ENCODE results near the gene SAP30BP. TPM values are rescaled to one million over a fixed set of nuclear protein-coding genes. Genes with fewer than 3 reads are reported as not detected.

Gene SAP30BP
- total RNA-seq, 1 experiment from 2014 or later: 80.3 TPM

- Histone ChIP-seq H3K4me3 (no peak overlapping the region), H3K9me2 (ENCODE audit: insufficient read depth) (no peaks in the 10 kb centered on the region), H3K4me2 (peak overlapping the region; percentile 66), H3K4me1 (replicated peaks; ENCODE audit: insufficient read depth) (peaks cover 41% of the 10 kb centered on the region), H3K27ac (no peak overlapping the region), H3F3A (ENCODE audit: insufficient read depth, low read depth) (peaks cover 13% of the 10 kb centered on the region), H2AFZ (no peak overlapping the region), H3K27me3 (ENCODE audit: insufficient read depth, low read depth) (no peaks in the 10 kb centered on the region), H3K9me3 (ENCODE audit: insufficient read depth, low read depth) (no peaks in the 10 kb centered on the region), H3K79me2 (ENCODE audit: low read depth) (no peaks in the 10 kb centered on the region), H3K36me3 (ENCODE audit: low read depth) (no peaks in the 10 kb centered on the region), H4K20me1 (ENCODE audit: insufficient read depth) (no peaks in the 10 kb centered on the region)
- ChIA-PET POLR2A (ENCODE audit: unreplicated experiment) (interaction anchor here (0.5 kb wide), 1 partner anchor 644 kb away, joined by 3 read pairs; no protein-coding TSS in a partner anchor), CTCF (interaction anchor here (0.8 to 1.5 kb wide), 2 partner anchors 14 to 38 kb away, joined by 4 read pairs; no protein-coding TSS in a partner anchor)
- intact Hi-C loops (cut with micrococcal nuclease; ENCODE audit: unreplicated experiment): no loop called here
- no TSS peak for BruUV-seq (replicated peaks)
- TF ChIP-seq CTCF (conservative IDR thresholded peaks at IDR 0.05): no peak
- no peak for TF ChIP-seq EZH2 (IDR thresholded peaks at IDR 0.05; ENCODE audit: low read depth)
- DNase-seq: no peak
Observed at GRCh38 chr17:75639327-75639726, 27.8 kb upstream of the SAP30BP start.

GRCh38 chr17:75639771-75640555, 27.2 kb upstream of the SAP30BP start:
- no peak overlapping the region for H3K4me3 ChIP-seq
- H2AFZ ChIP-seq: no peak overlapping the region
- peak; percentile 76 to 83 for DNase-seq
- H3F3A ChIP-seq (ENCODE audit: insufficient read depth, low read depth): peaks cover 18% of the 10 kb centered on the region
- H4K20me1 ChIP-seq (ENCODE audit: insufficient read depth): no peaks in the 10 kb centered on the region
- H3K9me2 ChIP-seq (ENCODE audit: insufficient read depth): no peaks in the 10 kb centered on the region
- H3K9me3 ChIP-seq (ENCODE audit: insufficient read depth, low read depth): no peaks in the 10 kb centered on the region
- ChIA-PET POLR2A (ENCODE audit: unreplicated experiment) (interaction anchor here (0.5 to 0.6 kb wide), 2 partner anchors 222 to 643 kb away, joined by 3 to 4 read pairs; no protein-coding TSS in a partner anchor), CTCF (interaction anchor here (0.8 kb wide), 1 partner anchor 39 kb away, joined by 4 read pairs; no protein-coding TSS in a partner anchor)
- no peaks in the 10 kb centered on the region for H3K36me3 ChIP-seq (ENCODE audit: low read depth)
- H3K79me2 ChIP-seq (ENCODE audit: low read depth): 0 out of 2 replicates have a peak, but pooled peaks cover 5% of the 10 kb centered on the region
- peaks cover 44% of the 10 kb centered on the region for H3K4me1 ChIP-seq (replicated peaks; ENCODE audit: insufficient read depth)
- H3K27me3 ChIP-seq (ENCODE audit: insufficient read depth, low read depth): no peaks in the 10 kb centered on the region
- peak overlapping the region; percentile 66 for H3K4me2 ChIP-seq
- no peak overlapping the region for H3K27ac ChIP-seq
- peak; percentile 56 for TF ChIP-seq CTCF (conservative IDR thresholded peaks at IDR 0.05)
- no peak for TF ChIP-seq EZH2 (IDR thresholded peaks at IDR 0.05; ENCODE audit: low read depth)
- intact Hi-C loops (cut with micrococcal nuclease; ENCODE audit: unreplicated experiment): no loop called here
- no TSS peak for BruUV-seq (replicated peaks)

- BruUV-seq (replicated peaks): no TSS peak
- TF ChIP-seq CTCF (conservative IDR thresholded peaks at IDR 0.05) (no peak), EZH2 (IDR thresholded peaks at IDR 0.05; ENCODE audit: low read depth) (no peak)
- H3K9me3 ChIP-seq (ENCODE audit: insufficient read depth, low read depth): no peaks in the 10 kb centered on the region
- peaks cover 22% of the 10 kb centered on the region for H3F3A ChIP-seq (ENCODE audit: insufficient read depth, low read depth)
- H3K4me1 ChIP-seq (replicated peaks; ENCODE audit: insufficient read depth): peaks cover 49% of the 10 kb centered on the region
- intact Hi-C loops (cut with micrococcal nuclease; ENCODE audit: unreplicated experiment): no loop called here
- POLR2A ChIA-PET (ENCODE audit: unreplicated experiment): interaction anchor here (0.6 kb wide), 1 partner anchor 221 kb away, joined by 4 read pairs; no protein-coding TSS in a partner anchor
- no peak overlapping the region for H3K4me3 ChIP-seq
- H3K9me2 ChIP-seq (ENCODE audit: insufficient read depth): no peaks in the 10 kb centered on the region
- 0 out of 2 replicates have a peak, but pooled peaks cover 6% of the 10 kb centered on the region for H3K79me2 ChIP-seq (ENCODE audit: low read depth)
- H3K36me3 ChIP-seq (ENCODE audit: low read depth): no peaks in the 10 kb centered on the region
- no peak overlapping the region for H3K4me2 ChIP-seq
- H2AFZ ChIP-seq: no peak overlapping the region
- DNase-seq: no peak
- H3K27me3 ChIP-seq (ENCODE audit: insufficient read depth, low read depth): no peaks in the 10 kb centered on the region
- CTCF ChIA-PET: no interaction called here
- no peak overlapping the region for H3K27ac ChIP-seq
- H4K20me1 ChIP-seq (ENCODE audit: insufficient read depth): no peaks in the 10 kb centered on the region
Observed at GRCh38 chr17:75640556-75641119, 26.5 kb upstream of the SAP30BP start.

Measured in PC-9 (cell line).